Caco-2 (cell line): ENCODE data around the gene CNTRL. TPM values are rescaled to one million over a fixed set of nuclear protein-coding genes. Genes with fewer than 3 reads are reported as not detected.
A peak's percentile ranks its signal among the peaks of the same experiment; 100 is the strongest.

ENCODE experiments used
- BruUV-seq: library from RNA; stranded (reverse); fragments of 400-500 nt; replicated peaks from 2 replicates; lab custom pipeline; 2021; lab: Mats Ljungman, UMichigan
- CTCF ChIA-PET: fragments of 300-600 bp; sonication (Branson Sonifier 250); formaldehyde crosslinking; loops from one replicate; lab custom pipeline; 2022; ENCODE audit warnings: antibody characterized with exemption; lab: Charles Lee
- POLR2A ChIA-PET: fragments of 300-600 bp; sonication (Branson Sonifier 250); formaldehyde crosslinking; loops from one replicate; lab custom pipeline; 2022; ENCODE audit warnings: antibody characterized with exemption; lab: Charles Lee
- DNase-seq, 2 experiments: peaks; one replicate each; pipeline versions ENCODE4 v3.0.0 to v3.0.0-alpha.2; 2020 to 2022
- H3K27me3 ChIP-seq: replicated peaks from 2 replicates; pipeline ENCODE4 v1.6.0; 2011; ENCODE audit warnings: low read length; ENCODE audit not compliant: control insufficient read depth, insufficient read depth
- H3K36me3 ChIP-seq: 2 replicates; pipeline ENCODE4 v1.5.1; 2011; ENCODE audit warnings: low read length; ENCODE audit not compliant: control insufficient read depth, insufficient read depth
- H3K4me1 ChIP-seq: fragments of 250-450 bp; sonication (Bioruptor Pico); 2 replicates; pipeline ENCODE4 v1.5.1; 2020; ENCODE audit warnings: mild to moderate bottlenecking
- H3K4me3 ChIP-seq: 2 replicates; pipeline ENCODE4 v1.5.1; 2011; ENCODE audit warnings: low read depth, mild to moderate bottlenecking, control low read depth, low read length
- H3K9me3 ChIP-seq: fragments of 250-450 bp; sonication (Bioruptor Pico); 2 replicates; pipeline ENCODE4 v1.5.1; 2020; ENCODE audit warnings: mild to moderate bottlenecking, moderate library complexity
- H3K27ac Mint-ChIP-seq: one replicate; pipeline ENCODE4 v1.8.0; 2022; ENCODE audit warnings: mixed read lengths; ENCODE audit not compliant: unreplicated experiment
- H3K27me3 Mint-ChIP-seq: one replicate; pipeline ENCODE4 v1.8.0; 2022; ENCODE audit warnings: mixed read lengths; ENCODE audit not compliant: insufficient read depth, unreplicated experiment
- H3K36me3 Mint-ChIP-seq: one replicate; pipeline ENCODE4 v1.8.0; 2022; ENCODE audit warnings: mild to moderate bottlenecking, mixed read lengths; ENCODE audit not compliant: insufficient read depth, unreplicated experiment
- H3K4me1 Mint-ChIP-seq: one replicate; pipeline ENCODE4 v1.8.0; 2022; ENCODE audit warnings: low read depth, mixed read lengths; ENCODE audit not compliant: unreplicated experiment
- H3K4me3 Mint-ChIP-seq: one replicate; pipeline ENCODE4 v1.8.0; 2022; ENCODE audit warnings: mild to moderate bottlenecking, moderate library complexity, mixed read lengths; ENCODE audit not compliant: unreplicated experiment
- H3K9me3 Mint-ChIP-seq: one replicate; pipeline ENCODE4 v1.8.0; 2022; ENCODE audit warnings: mixed read lengths; ENCODE audit not compliant: unreplicated experiment
- CTCF ChIP-seq, 2 experiments: fragments of 200-600 bp in 1 of 2; IDR thresholded peaks; 1 replicate in 1 of 2; 2 replicates in 1 of 2; pipeline versions ENCODE4 v1.5.1 to v1.8.0; 2011 to 2022; ENCODE audit warnings: antibody characterized with exemption in 1 of 2, control low read depth in 1 of 2, inconsistent platforms in 1 of 2, low read depth in 1 of 2, low read length in 1 of 2, mild to moderate bottlenecking in 1 of 2, moderate library complexity in 1 of 2; ENCODE audit not compliant: insufficient read depth in 1 of 2, severe bottlenecking in 1 of 2, unreplicated experiment in 1 of 2
- intact Hi-C: fragments of 100-400 bp; cut with micrococcal nuclease; formaldehyde crosslinking; loops from one replicate; pipeline ENCODE4 v1.10.0; 2022; ENCODE audit not compliant: unreplicated experiment
- total RNA-seq: library from RNA; stranded (reverse); gene quantifications from 2 replicates; pipeline ENCODE4 v1.2.3, GENCODE V29; 2022

Gene CNTRL
- total RNA-seq, 1 experiment from 2014 or later, result 12.0 TPM

GRCh38 chr9:121168052-121168451 is 93.3 kb downstream of the CNTRL start:
- H3K4me3 ChIP-seq, result no peak overlapping the region
- H3K36me3 ChIP-seq, result no peaks in the 10 kb centered on the region
- no peaks in the 10 kb centered on the region for H3K4me1 ChIP-seq
- BruUV-seq, result no TSS peak
- Mint-ChIP-seq H3K9me3 (no peaks in the 10 kb centered on the region), H3K36me3 (peaks cover 17% of the 10 kb centered on the region), H3K4me3 (no peak overlapping the region), H3K27ac (no peak overlapping the region), H3K4me1 (no peaks in the 10 kb centered on the region), H3K27me3 (no peaks in the 10 kb centered on the region)
- POLR2A ChIA-PET, result no interaction called here
- CTCF ChIA-PET, result interaction anchor here (2.4 kb wide), 1 partner anchor 46 kb away, joined by 8 read pairs; no protein-coding TSS in a partner anchor
- DNase-seq, result no peak
- H3K9me3 ChIP-seq, result no peaks in the 10 kb centered on the region
- no peak for TF ChIP-seq CTCF (IDR thresholded peaks at IDR 0.05; ENCODE audit: insufficient read depth in 1 of 2, low read depth in 1 of 2, low read length in 1 of 2, severe bottlenecking in 1 of 2, unreplicated experiment in 1 of 2)
- no peaks in the 10 kb centered on the region for H3K27me3 ChIP-seq
- intact Hi-C loops, result no loop called here

GRCh38 chr9:121169094-121169601 is 94.4 kb downstream of the CNTRL start:
- TF ChIP-seq CTCF (IDR thresholded peaks at IDR 0.05; ENCODE audit: insufficient read depth in 1 of 2, low read depth in 1 of 2, low read length in 1 of 2, severe bottlenecking in 1 of 2, unreplicated experiment in 1 of 2), result peak; percentile 34 to 47
- no peaks in the 10 kb centered on the region for H3K27me3 Mint-ChIP-seq
- no peak overlapping the region for H3K27ac Mint-ChIP-seq
- Histone ChIP-seq H3K4me1 (no peaks in the 10 kb centered on the region), H3K36me3 (no peaks in the 10 kb centered on the region), H3K27me3 (no peaks in the 10 kb centered on the region), H3K4me3 (no peak overlapping the region), H3K9me3 (no peaks in the 10 kb centered on the region)
- intact Hi-C loops, result no loop called here
- H3K4me3 Mint-ChIP-seq, result no peak overlapping the region
- DNase-seq, result peak in 1 of 2 experiments; percentile 15
- ChIA-PET POLR2A (no interaction called here), CTCF (interaction anchor here (1.1 to 2.4 kb wide), 3 partner anchors 11 to 107 kb away, joined by 4 to 8 read pairs (median 4); no protein-coding TSS in a partner anchor)
- peaks cover 28% of the 10 kb centered on the region for H3K36me3 Mint-ChIP-seq
- H3K9me3 Mint-ChIP-seq, result no peaks in the 10 kb centered on the region
- no TSS peak for BruUV-seq
- H3K4me1 Mint-ChIP-seq, result no peaks in the 10 kb centered on the region

- ChIA-PET CTCF (no interaction called here), POLR2A (no interaction called here)
- no peaks in the 10 kb centered on the region for H3K27me3 Mint-ChIP-seq
- no peaks in the 10 kb centered on the region for H3K4me1 Mint-ChIP-seq
- Histone ChIP-seq H3K27me3 (no peaks in the 10 kb centered on the region), H3K9me3 (no peaks in the 10 kb centered on the region), H3K4me3 (no peak overlapping the region), H3K4me1 (no peaks in the 10 kb centered on the region), H3K36me3 (no peaks in the 10 kb centered on the region)
- TF ChIP-seq CTCF (IDR thresholded peaks at IDR 0.05; ENCODE audit: insufficient read depth in 1 of 2, low read depth in 1 of 2, low read length in 1 of 2, severe bottlenecking in 1 of 2, unreplicated experiment in 1 of 2), result no peak
- intact Hi-C loops, result no loop called here
- no peak overlapping the region for H3K4me3 Mint-ChIP-seq
- no TSS peak for BruUV-seq
- H3K36me3 Mint-ChIP-seq, result peaks cover 37% of the 10 kb centered on the region
- H3K9me3 Mint-ChIP-seq, result no peaks in the 10 kb centered on the region
- no peak for DNase-seq
- no peak overlapping the region for H3K27ac Mint-ChIP-seq
These were observed 96.5 kb downstream of the CNTRL start for GRCh38 chr9:121171236-121171635.
